H9 (cell line): ENCODE measurements around the gene ABCC4. TPM values are rescaled to one million over a fixed set of nuclear protein-coding genes. Genes with fewer than 3 reads are reported as not detected.

Source experiments
- DNase-seq: peaks from one replicate; pipeline ENCODE4 v3.0.0-alpha.2; 2017
- H2AFZ ChIP-seq: one replicate; pipeline ENCODE4 v1.6.1; 2013; ENCODE audit warnings: mild to moderate bottlenecking, low read length, control low read depth, moderate library complexity
- H2AK5ac ChIP-seq: 2 replicates; pipeline ENCODE4 v1.6.1; 2013; ENCODE audit warnings: low read length, control low read depth, mixed read lengths; ENCODE audit not compliant: insufficient read length
- H2BK120ac ChIP-seq: one replicate; pipeline ENCODE4 v1.6.1; 2013; ENCODE audit warnings: low read depth, mild to moderate bottlenecking, low read length, control low read depth, inconsistent platforms; ENCODE audit not compliant: poor library complexity, severe bottlenecking
- H2BK12ac ChIP-seq: 2 replicates; pipeline ENCODE4 v1.6.1; 2013; ENCODE audit warnings: low read length, control low read depth, mixed read lengths, low read depth; ENCODE audit not compliant: insufficient read length
- H2BK15ac ChIP-seq: 2 replicates; pipeline ENCODE4 v1.6.1; 2013; ENCODE audit warnings: low read depth, low read length, control low read depth
- H2BK20ac ChIP-seq: one replicate; pipeline ENCODE4 v1.6.1; 2013; ENCODE audit warnings: low read depth, mild to moderate bottlenecking, low read length, control low read depth, inconsistent platforms; ENCODE audit not compliant: poor library complexity, severe bottlenecking
- H2BK5ac ChIP-seq: 2 replicates; pipeline ENCODE4 v1.6.1; 2013; ENCODE audit warnings: low read length, control low read depth, mixed read lengths; ENCODE audit not compliant: insufficient read length
- H3K14ac ChIP-seq: 2 replicates; pipeline ENCODE4 v1.6.1; 2013; ENCODE audit warnings: low read length, control low read depth; ENCODE audit not compliant: insufficient read depth
- H3K18ac ChIP-seq: 2 replicates; pipeline ENCODE4 v1.6.1; 2013; ENCODE audit warnings: low read depth, mild to moderate bottlenecking, mixed read lengths, low read length, control low read depth; ENCODE audit not compliant: insufficient read length
- H3K23ac ChIP-seq: 2 replicates; pipeline ENCODE4 v1.6.1; 2013; ENCODE audit warnings: low read length, control low read depth, mixed read lengths, low read depth; ENCODE audit not compliant: insufficient read length
- H3K23me2 ChIP-seq: 2 replicates; pipeline ENCODE4 v1.6.1; 2013; ENCODE audit warnings: low read depth, mild to moderate bottlenecking, mixed read lengths, low read length, control low read depth; ENCODE audit not compliant: insufficient read length, poor library complexity, severe bottlenecking
- H3K27ac ChIP-seq: 2 replicates; pipeline ENCODE4 v1.5.1; 2013; ENCODE audit warnings: low read length, control low read depth, mixed read lengths, low read depth; ENCODE audit not compliant: insufficient read length
- H3K27me3 ChIP-seq: 2 replicates; pipeline ENCODE4 v1.6.1; 2013; ENCODE audit warnings: low read length, control low read depth, inconsistent platforms; ENCODE audit not compliant: insufficient read depth
- H3K4ac ChIP-seq: 2 replicates; pipeline ENCODE4 v1.6.1; 2013; ENCODE audit warnings: low read depth, mild to moderate bottlenecking, control low read depth, inconsistent platforms, low read length, moderate library complexity
- H3K4me1 ChIP-seq: 2 replicates; pipeline ENCODE4 v1.6.1; 2013; ENCODE audit warnings: low read length, control low read depth, inconsistent platforms; ENCODE audit not compliant: insufficient read depth
- H3K4me2 ChIP-seq: 2 replicates; pipeline ENCODE4 v1.6.1; 2013; ENCODE audit warnings: low read length, control low read depth, mixed read lengths; ENCODE audit not compliant: insufficient read length, insufficient read depth
- H3K56ac ChIP-seq: 2 replicates; pipeline ENCODE4 v1.6.1; 2013; ENCODE audit warnings: low read depth, mild to moderate bottlenecking, mixed read lengths, low read length, control low read depth; ENCODE audit not compliant: insufficient read length
- H3K79me1 ChIP-seq: 2 replicates; pipeline ENCODE4 v1.6.1; 2013; ENCODE audit warnings: low read depth, mild to moderate bottlenecking, moderate library complexity, low read length, control low read depth, inconsistent platforms; ENCODE audit not compliant: insufficient read depth, poor library complexity, severe bottlenecking
- H3K79me2 ChIP-seq: 2 replicates; pipeline ENCODE4 v1.6.1; 2013; ENCODE audit warnings: low read length, control low read depth, inconsistent platforms; ENCODE audit not compliant: insufficient read depth
- H3K9ac ChIP-seq: 2 replicates; pipeline ENCODE4 v1.6.1; 2013; ENCODE audit warnings: low read length, control low read depth, mixed read lengths; ENCODE audit not compliant: insufficient read length; ENCODE audit errors: extremely low read depth
- H3K9me3 ChIP-seq: one replicate; pipeline ENCODE4 v1.6.1; 2013; ENCODE audit warnings: low read depth, low read length, inconsistent platforms; ENCODE audit not compliant: control insufficient read depth
- H3T11ph ChIP-seq: one replicate; pipeline ENCODE4 v1.6.1; 2013; ENCODE audit warnings: mild to moderate bottlenecking, low read length, control low read depth, inconsistent platforms
- H4K20me1 ChIP-seq: one replicate; pipeline ENCODE4 v1.6.1; 2013; ENCODE audit not compliant: control insufficient read depth, insufficient read length, insufficient read depth
- H4K5ac ChIP-seq: 2 replicates; pipeline ENCODE4 v1.6.1; 2013; ENCODE audit warnings: low read depth, mild to moderate bottlenecking, mixed read lengths, low read length, control low read depth; ENCODE audit not compliant: insufficient read length
- H4K8ac ChIP-seq: replicated peaks from 2 replicates; pipeline ENCODE4 v1.6.1; 2013; ENCODE audit warnings: low read length, control low read depth, mixed read lengths, low read depth; ENCODE audit not compliant: insufficient read length
- H4K91ac ChIP-seq: 2 replicates; pipeline ENCODE4 v1.6.1; 2013; ENCODE audit warnings: low read depth, mild to moderate bottlenecking, moderate library complexity, mixed read lengths, low read length, control low read depth; ENCODE audit not compliant: insufficient read length
- H3K27ac Mint-ChIP-seq, 3 experiments: 2 replicates in 2 of 3; 3 replicates in 1 of 3; pipeline ENCODE4 v1.8.0; 2020 to 2021; ENCODE audit warnings: mixed read lengths in 3 of 3, mild to moderate bottlenecking in 1 of 3, moderate library complexity in 1 of 3
- H3K27me3 Mint-ChIP-seq: 2 replicates; pipeline ENCODE4 v1.8.0; 2021; ENCODE audit warnings: low read depth, mild to moderate bottlenecking, moderate library complexity, mixed read lengths
- H3K36me3 Mint-ChIP-seq, 3 experiments: 2 replicates in 2 of 3; 3 replicates in 1 of 3; pipeline ENCODE4 v1.8.0; 2020 to 2021; ENCODE audit warnings: low read depth in 3 of 3, mixed read lengths in 3 of 3; ENCODE audit not compliant: insufficient read depth in 1 of 3
- H3K4me1 Mint-ChIP-seq, 2 experiments: 2 replicates each; pipeline ENCODE4 v1.8.0; 2020; ENCODE audit warnings: mixed read lengths in 2 of 2
- H3K4me3 Mint-ChIP-seq, 2 experiments: 2 replicates in 1 of 2; 3 replicates in 1 of 2; pipeline ENCODE4 v1.8.0; 2020 to 2021; ENCODE audit warnings: mild to moderate bottlenecking in 2 of 2, mixed read lengths in 2 of 2, moderate library complexity in 1 of 2
- H3K9me3 Mint-ChIP-seq, 2 experiments: 2 replicates in 1 of 2; 3 replicates in 1 of 2; pipeline ENCODE4 v1.8.0; 2020; ENCODE audit warnings: mild to moderate bottlenecking in 2 of 2, mixed read lengths in 2 of 2, moderate library complexity in 1 of 2
- CTCF ChIP-seq: fragments of 200-600 bp; sonication (generic); conservative IDR thresholded peaks from 3 replicates; pipeline ENCODE4 v1.8.0; 2021; ENCODE audit warnings: antibody characterized with exemption, mild to moderate bottlenecking
- WGBS: extraction: QIAGEN DNeasy Blood & Tissue Kit; methylation state at CpG from one replicate; pipeline ENCODE4 v1.1.7; 2013; ENCODE audit warnings: missing lambda C conversion rate, low lambda C conversion rate, mixed read lengths; ENCODE audit not compliant: insufficient read length; ENCODE audit errors: extremely low coverage; 5-methylcytosine and 5-hydroxymethylcytosine counted together
- total RNA-seq: library from RNA; stranded (reverse); gene quantifications from 2 replicates; pipeline ENCODE4 v1.2.1, GENCODE V29; 2021

ABCC4 gene
- total RNA-seq, 1 experiment from 2014 or later = 5.9 TPM

GRCh38 chr13:95176611-95177259 is 124.5 kb downstream of the ABCC4 start:
- H3T11ph ChIP-seq = no peak overlapping the region
- no peak overlapping the region for H2AFZ ChIP-seq
- H3K9ac ChIP-seq = no peak overlapping the region
- H3K4ac ChIP-seq = no peak overlapping the region
- H4K91ac ChIP-seq = no peak overlapping the region
- H3K4me2 ChIP-seq = no peak overlapping the region
- H3K9me3 Mint-ChIP-seq = no peaks in the 10 kb centered on the region
- DNase-seq = no peak
- H3K23ac ChIP-seq = no peak overlapping the region
- H3K4me1 Mint-ChIP-seq = peaks cover 7 to 23% of the 10 kb centered on the region in 2 experiments; a peak in 3 of 4 replicates
- H3K4me1 ChIP-seq = no peaks in the 10 kb centered on the region
- no peak overlapping the region for H2AK5ac ChIP-seq
- WGBS = no CpG with 5 or more reads among the region's 5 CpGs
- H3K14ac ChIP-seq = no peak overlapping the region
- H2BK15ac ChIP-seq = no peak overlapping the region
- no peak overlapping the region for H2BK12ac ChIP-seq
- no peak overlapping the region for H3K56ac ChIP-seq
- H3K9me3 ChIP-seq = no peaks in the 10 kb centered on the region
- H3K79me1 ChIP-seq = no peaks in the 10 kb centered on the region
- no peaks in the 10 kb centered on the region for H4K20me1 ChIP-seq
- H3K36me3 Mint-ChIP-seq = peaks cover 0 to 5% (median 0%) of the 10 kb centered on the region in 3 experiments; a peak in 1 of 7 replicates
- H3K4me3 Mint-ChIP-seq = no peak overlapping the region
- TF ChIP-seq CTCF = no peak
- H3K23me2 ChIP-seq = no peaks in the 10 kb centered on the region
- no peak overlapping the region for H3K27ac ChIP-seq
- H3K27me3 ChIP-seq = no peaks in the 10 kb centered on the region
- H3K27ac Mint-ChIP-seq = no peak overlapping the region
- no peak overlapping the region for H4K5ac ChIP-seq
- no peak overlapping the region for H4K8ac ChIP-seq
- H3K79me2 ChIP-seq = no peaks in the 10 kb centered on the region
- H3K18ac ChIP-seq = no peak overlapping the region
- no peak overlapping the region for H2BK5ac ChIP-seq
- H3K27me3 Mint-ChIP-seq = no peaks in the 10 kb centered on the region; the same call in 1 of the 2 replicates
- no peak overlapping the region for H2BK120ac ChIP-seq
- H2BK20ac ChIP-seq = no peak overlapping the region
